Panc1 (cell line): Measurements from ENCODE around the gene CNKSR2. TPM values are rescaled to one million over a fixed set of nuclear protein-coding genes. Genes with fewer than 3 reads are reported as not detected.

Experiments used
- ATAC-seq: fragments of 200-7000 bp; cut with Tn5 transposase; 2 replicates; pipeline ENCODE4 v1.9.1; 2020; ENCODE audit warnings: mild to moderate bottlenecking, moderate library complexity
- BruUV-seq: library from RNA; stranded (reverse); fragments of 400-500 nt; replicated peaks from 2 replicates; lab custom pipeline; 2021; lab: Mats Ljungman, UMichigan
- CTCF ChIA-PET: fragments of 300-600 bp; sonication (Branson Sonifier 250); formaldehyde crosslinking; loops from one replicate; lab custom pipeline; 2022; ENCODE audit warnings: antibody characterized with exemption; lab: Charles Lee
- POLR2A ChIA-PET: fragments of 300-600 bp; sonication (Branson Sonifier 250); formaldehyde crosslinking; loops from one replicate; lab custom pipeline; 2022; ENCODE audit warnings: antibody characterized with exemption; lab: Charles Lee
- DNase-seq: peaks from one replicate; pipeline ENCODE4 v3.0.0-alpha.2; 2010; ENCODE audit warnings: low read depth, low spot score
- H3K27ac ChIP-seq: 2 replicates; pipeline ENCODE4 v1.5.1; 2011; ENCODE audit warnings: mild to moderate bottlenecking, low read length, inconsistent platforms
- H3K27me3 ChIP-seq: fragments of 200-500 bp; sonication (Bioruptor generic); 2 replicates; pipeline ENCODE4 v1.6.0; 2014; ENCODE audit warnings: low read length, inconsistent platforms; ENCODE audit not compliant: control insufficient read depth, insufficient read depth
- H3K36me3 ChIP-seq: fragments of 200-500 bp; sonication (Bioruptor generic); 2 replicates; pipeline ENCODE4 v1.5.1; 2014; ENCODE audit warnings: inconsistent platforms, mild to moderate bottlenecking, low read length, moderate library complexity; ENCODE audit not compliant: control insufficient read depth, insufficient read depth
- H3K4me1 ChIP-seq: 2 replicates; pipeline ENCODE4 v1.5.1; 2011; ENCODE audit warnings: inconsistent platforms, mild to moderate bottlenecking, low read length, moderate library complexity; ENCODE audit not compliant: control insufficient read depth, insufficient read depth
- H3K4me3 ChIP-seq, 2 experiments: 2 replicates each; pipeline ENCODE4 v1.5.1; 2011 to 2012; ENCODE audit warnings: low read depth in 2 of 2, low read length in 2 of 2, mild to moderate bottlenecking in 2 of 2, inconsistent platforms in 1 of 2, moderate library complexity in 1 of 2
- H3K9me3 ChIP-seq: fragments of 200-500 bp; sonication (Bioruptor generic); 2 replicates; pipeline ENCODE4 v1.5.1; 2014; ENCODE audit warnings: low read depth, mild to moderate bottlenecking, inconsistent platforms, low read length, moderate library complexity; ENCODE audit not compliant: control insufficient read depth, insufficient read depth
- POLR2AphosphoS5 ChIP-seq: IDR thresholded peaks from 2 replicates; pipeline ENCODE4 v1.6.1; 2012; ENCODE audit warnings: mild to moderate bottlenecking, low read depth, low read length, moderate library complexity
- SIN3A ChIP-seq: IDR thresholded peaks from 2 replicates; pipeline ENCODE4 v1.6.1; 2012; ENCODE audit warnings: low read depth, mild to moderate bottlenecking, low read length, moderate library complexity, borderline replicate concordance; ENCODE audit not compliant: insufficient read depth
- TCF7L2 ChIP-seq: IDR thresholded peaks from 2 replicates; pipeline ENCODE4 v1.6.1; 2011; ENCODE audit warnings: mild to moderate bottlenecking, low read depth, low read length, inconsistent platforms
- in situ Hi-C: cut with HindIII; loops from 2 replicates; pipeline ENCODE4 v1.10.0; 2016; ENCODE audit warnings: low sequenced_read_pairs, low pct_unique_long_range_greater_than_20kb
- intact Hi-C: fragments of 100-400 bp; cut with micrococcal nuclease; formaldehyde crosslinking; loops from one replicate; pipeline ENCODE4 v1.10.0; 2022; ENCODE audit not compliant: unreplicated experiment
- total RNA-seq: library from RNA; stranded (reverse); gene quantifications from one replicate; pipeline ENCODE4 v1.2.1, GENCODE V29; 2021; ENCODE audit not compliant: unreplicated experiment
- TF ChIP-seq, protein P1 (sequence below), 2 experiments: IDR thresholded peaks; 2 replicates each; pipeline ENCODE4 v1.6.1; 2011 to 2012; ENCODE audit warnings: low read depth in 2 of 2, control low read depth in 1 of 2, low read length in 1 of 2, mild to moderate bottlenecking in 1 of 2, moderate library complexity in 1 of 2; ENCODE audit not compliant: insufficient read depth in 1 of 2
- TF ChIP-seq, protein P2 (sequence below): fragments of 450-650 bp; IDR thresholded peaks from 2 replicates; pipeline ENCODE4 v1.5.1; 2017; ENCODE audit warnings: mild to moderate bottlenecking

Gene CNKSR2
- total RNA-seq, 1 experiment from 2014 or later, result not detected

DNA sequence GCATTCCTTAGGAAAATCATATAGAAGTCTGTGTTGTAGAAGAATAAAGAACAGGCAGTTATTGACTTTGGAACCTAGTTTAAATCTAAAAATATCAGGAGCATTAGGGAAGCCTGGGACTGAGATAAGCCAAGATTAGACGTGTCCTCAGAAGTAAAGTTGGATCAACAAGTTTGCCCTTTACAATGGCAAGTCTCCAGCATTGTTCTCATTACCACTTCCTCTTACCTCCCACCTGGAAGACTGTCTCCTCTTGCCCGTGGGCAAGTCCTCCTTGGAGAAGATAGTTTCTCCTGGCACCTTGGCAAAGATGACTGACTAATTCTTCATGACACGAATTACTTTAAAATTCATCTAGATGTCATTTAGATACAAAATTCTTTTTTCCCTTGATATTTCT is 37.8 kb downstream of the CNKSR2 start:
- no peak for ATAC-seq
- Histone ChIP-seq H3K9me3 (no peaks in the 10 kb centered on the region), H3K27ac (no peak overlapping the region), H3K36me3 (no peaks in the 10 kb centered on the region), H3K4me1 (no peaks in the 10 kb centered on the region), H3K27me3 (no peaks in the 10 kb centered on the region), H3K4me3 (no peak overlapping the region)
- intact Hi-C loops (no loop called here), in situ Hi-C loops (no loop called here)
- TF ChIP-seq, protein P1, sequence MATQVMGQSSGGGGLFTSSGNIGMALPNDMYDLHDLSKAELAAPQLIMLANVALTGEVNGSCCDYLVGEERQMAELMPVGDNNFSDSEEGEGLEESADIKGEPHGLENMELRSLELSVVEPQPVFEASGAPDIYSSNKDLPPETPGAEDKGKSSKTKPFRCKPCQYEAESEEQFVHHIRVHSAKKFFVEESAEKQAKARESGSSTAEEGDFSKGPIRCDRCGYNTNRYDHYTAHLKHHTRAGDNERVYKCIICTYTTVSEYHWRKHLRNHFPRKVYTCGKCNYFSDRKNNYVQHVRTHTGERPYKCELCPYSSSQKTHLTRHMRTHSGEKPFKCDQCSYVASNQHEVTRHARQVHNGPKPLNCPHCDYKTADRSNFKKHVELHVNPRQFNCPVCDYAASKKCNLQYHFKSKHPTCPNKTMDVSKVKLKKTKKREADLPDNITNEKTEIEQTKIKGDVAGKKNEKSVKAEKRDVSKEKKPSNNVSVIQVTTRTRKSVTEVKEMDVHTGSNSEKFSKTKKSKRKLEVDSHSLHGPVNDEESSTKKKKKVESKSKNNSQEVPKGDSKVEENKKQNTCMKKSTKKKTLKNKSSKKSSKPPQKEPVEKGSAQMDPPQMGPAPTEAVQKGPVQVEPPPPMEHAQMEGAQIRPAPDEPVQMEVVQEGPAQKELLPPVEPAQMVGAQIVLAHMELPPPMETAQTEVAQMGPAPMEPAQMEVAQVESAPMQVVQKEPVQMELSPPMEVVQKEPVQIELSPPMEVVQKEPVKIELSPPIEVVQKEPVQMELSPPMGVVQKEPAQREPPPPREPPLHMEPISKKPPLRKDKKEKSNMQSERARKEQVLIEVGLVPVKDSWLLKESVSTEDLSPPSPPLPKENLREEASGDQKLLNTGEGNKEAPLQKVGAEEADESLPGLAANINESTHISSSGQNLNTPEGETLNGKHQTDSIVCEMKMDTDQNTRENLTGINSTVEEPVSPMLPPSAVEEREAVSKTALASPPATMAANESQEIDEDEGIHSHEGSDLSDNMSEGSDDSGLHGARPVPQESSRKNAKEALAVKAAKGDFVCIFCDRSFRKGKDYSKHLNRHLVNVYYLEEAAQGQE (IDR thresholded peaks at IDR 0.05; ENCODE audit: insufficient read depth in 1 of 2, low read depth in 2 of 2, low read length in 1 of 2), result no peak
- TF ChIP-seq, protein P2, sequence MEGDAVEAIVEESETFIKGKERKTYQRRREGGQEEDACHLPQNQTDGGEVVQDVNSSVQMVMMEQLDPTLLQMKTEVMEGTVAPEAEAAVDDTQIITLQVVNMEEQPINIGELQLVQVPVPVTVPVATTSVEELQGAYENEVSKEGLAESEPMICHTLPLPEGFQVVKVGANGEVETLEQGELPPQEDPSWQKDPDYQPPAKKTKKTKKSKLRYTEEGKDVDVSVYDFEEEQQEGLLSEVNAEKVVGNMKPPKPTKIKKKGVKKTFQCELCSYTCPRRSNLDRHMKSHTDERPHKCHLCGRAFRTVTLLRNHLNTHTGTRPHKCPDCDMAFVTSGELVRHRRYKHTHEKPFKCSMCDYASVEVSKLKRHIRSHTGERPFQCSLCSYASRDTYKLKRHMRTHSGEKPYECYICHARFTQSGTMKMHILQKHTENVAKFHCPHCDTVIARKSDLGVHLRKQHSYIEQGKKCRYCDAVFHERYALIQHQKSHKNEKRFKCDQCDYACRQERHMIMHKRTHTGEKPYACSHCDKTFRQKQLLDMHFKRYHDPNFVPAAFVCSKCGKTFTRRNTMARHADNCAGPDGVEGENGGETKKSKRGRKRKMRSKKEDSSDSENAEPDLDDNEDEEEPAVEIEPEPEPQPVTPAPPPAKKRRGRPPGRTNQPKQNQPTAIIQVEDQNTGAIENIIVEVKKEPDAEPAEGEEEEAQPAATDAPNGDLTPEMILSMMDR, result no peak
- TF ChIP-seq POLR2AphosphoS5 (no peak), TCF7L2 (no peak), SIN3A (no peak)
- no peak for DNase-seq
- CTCF ChIA-PET, result no interaction called here
- no TSS peak for BruUV-seq
- POLR2A ChIA-PET, result no interaction called here

DNA sequence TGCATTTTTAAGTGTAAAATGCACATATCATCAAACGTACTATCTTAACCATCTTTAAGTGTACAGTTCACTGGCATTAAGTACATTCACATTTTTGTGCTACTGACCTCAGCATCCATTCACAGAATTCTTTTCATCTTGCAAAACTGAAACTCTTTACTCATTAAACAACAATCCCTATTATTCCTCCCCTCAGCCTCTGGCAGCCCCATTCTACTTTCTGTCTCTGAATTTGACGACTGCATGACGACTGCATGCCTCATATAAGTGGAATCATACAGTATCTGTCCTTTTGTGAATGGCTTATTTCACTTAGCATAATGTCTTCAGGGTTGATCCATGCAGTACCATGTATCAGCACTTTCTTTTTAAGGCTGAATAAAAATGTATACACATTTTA is 38.7 kb downstream of the CNKSR2 start:
- Histone ChIP-seq H3K9me3 (no peaks in the 10 kb centered on the region), H3K27me3 (no peaks in the 10 kb centered on the region), H3K4me1 (no peaks in the 10 kb centered on the region), H3K27ac (no peak overlapping the region), H3K4me3 (no peak overlapping the region), H3K36me3 (no peaks in the 10 kb centered on the region)
- DNase-seq (no peak), ATAC-seq (no peak)
- TF ChIP-seq, protein P2, result no peak
- TF ChIP-seq TCF7L2 (no peak), SIN3A (no peak), POLR2AphosphoS5 (no peak)
- TF ChIP-seq, protein P1 (IDR thresholded peaks at IDR 0.05; ENCODE audit: insufficient read depth in 1 of 2, low read depth in 2 of 2, low read length in 1 of 2), result no peak
- CTCF ChIA-PET, result no interaction called here
- POLR2A ChIA-PET, result no interaction called here
- intact Hi-C loops (no loop called here), in situ Hi-C loops (no loop called here)
- BruUV-seq, result no TSS peak
